ENCODE measurements around the gene CTSG. TPM values are rescaled to one million over a fixed set of nuclear protein-coding genes. Genes with fewer than 3 reads are reported as not detected.

The CTSG gene
- not detected for total RNA-seq (ENCODE audit: unreplicated experiment)
- long read RNA-seq = 0 reads

- Mint-ChIP-seq H3K4me1 (ENCODE audit: low read depth, unreplicated experiment) (no peaks in the 10 kb centered on the region), H3K9me3 (ENCODE audit: unreplicated experiment) (peaks cover 3% of the 10 kb centered on the region), H3K36me3 (ENCODE audit: unreplicated experiment) (no peaks in the 10 kb centered on the region), H3K27me3 (ENCODE audit: unreplicated experiment) (no peaks in the 10 kb centered on the region), H3K27ac (ENCODE audit: unreplicated experiment) (no peak within 1 kb of the TSS), H3K4me3 (ENCODE audit: unreplicated experiment) (no peak within 1 kb of the TSS)
- no peak for TF ChIP-seq CTCF (IDR thresholded peaks at IDR 0.05; ENCODE audit: partially characterized antibody, unreplicated experiment)
- DNase-seq = no peak
Observed at GRCh38 chr14:24576182-24576581, at the start of gene CTSG. Gene CTSG, minus strand, starts transcription at chr14:24576250. Its CDS starts 27 bp downstream, at chr14:24576223.

- H3K4me3 Mint-ChIP-seq (ENCODE audit: unreplicated experiment) = no peak overlapping the region
- TF ChIP-seq CTCF (IDR thresholded peaks at IDR 0.05; ENCODE audit: partially characterized antibody, unreplicated experiment) = no peak
Observed at GRCh38 chr14:24613747-24614146, 37.7 kb upstream of the CTSG start.

GRCh38 chr14:24613241-24613640 is 37.2 kb upstream of the CTSG start:
- no peaks in the 10 kb centered on the region for H3K36me3 Mint-ChIP-seq (ENCODE audit: unreplicated experiment)
- no peaks in the 10 kb centered on the region for H3K9me3 Mint-ChIP-seq (ENCODE audit: unreplicated experiment)
- no peak overlapping the region for H3K4me3 Mint-ChIP-seq (ENCODE audit: unreplicated experiment)
- H3K27ac Mint-ChIP-seq (ENCODE audit: unreplicated experiment) = no peak overlapping the region
- no peak for TF ChIP-seq CTCF (IDR thresholded peaks at IDR 0.05; ENCODE audit: partially characterized antibody, unreplicated experiment)
- H3K27me3 Mint-ChIP-seq (ENCODE audit: unreplicated experiment) = no peaks in the 10 kb centered on the region
- no peaks in the 10 kb centered on the region for H3K4me1 Mint-ChIP-seq (ENCODE audit: low read depth, unreplicated experiment)
- no peak for DNase-seq

More at GRCh38 chr14:24613747-24614146, 37.7 kb upstream of the CTSG start:
- no peak for DNase-seq
- Mint-ChIP-seq H3K4me1 (ENCODE audit: low read depth, unreplicated experiment) (no peaks in the 10 kb centered on the region), H3K36me3 (ENCODE audit: unreplicated experiment) (no peaks in the 10 kb centered on the region), H3K27ac (ENCODE audit: unreplicated experiment) (no peak overlapping the region), H3K9me3 (ENCODE audit: unreplicated experiment) (no peaks in the 10 kb centered on the region), H3K27me3 (ENCODE audit: unreplicated experiment) (no peaks in the 10 kb centered on the region)

- no peak overlapping the region for H3K4me3 Mint-ChIP-seq (ENCODE audit: unreplicated experiment)
- H3K4me1 Mint-ChIP-seq (ENCODE audit: low read depth, unreplicated experiment) = peaks cover 3% of the 10 kb centered on the region
- TF ChIP-seq CTCF (IDR thresholded peaks at IDR 0.05; ENCODE audit: partially characterized antibody, unreplicated experiment) = no peak
- no peaks in the 10 kb centered on the region for H3K9me3 Mint-ChIP-seq (ENCODE audit: unreplicated experiment)
- no peaks in the 10 kb centered on the region for H3K36me3 Mint-ChIP-seq (ENCODE audit: unreplicated experiment)
- H3K27ac Mint-ChIP-seq (ENCODE audit: unreplicated experiment) = no peak overlapping the region
- no peaks in the 10 kb centered on the region for H3K27me3 Mint-ChIP-seq (ENCODE audit: unreplicated experiment)
- DNase-seq = no peak
Observed at GRCh38 chr14:24612196-24612595, 36.1 kb upstream of the CTSG start.

GRCh38 chr14:24609655-24610344 is 33.8 kb upstream of the CTSG start, which contains the start of gene GZMH:
Gene GZMH, minus strand, starts transcription at chr14:24609685. Its CDS starts 72 bp downstream, at chr14:24609613.
- no peak for DNase-seq
- no peaks in the 10 kb centered on the region for H3K9me3 Mint-ChIP-seq (ENCODE audit: unreplicated experiment)
- H3K27me3 Mint-ChIP-seq (ENCODE audit: unreplicated experiment) = no peaks in the 10 kb centered on the region
- H3K4me3 Mint-ChIP-seq (ENCODE audit: unreplicated experiment) = no peak within 1 kb of the TSS
- H3K4me1 Mint-ChIP-seq (ENCODE audit: low read depth, unreplicated experiment) = peaks cover 3% of the 10 kb centered on the region
- no peak for TF ChIP-seq CTCF (IDR thresholded peaks at IDR 0.05; ENCODE audit: partially characterized antibody, unreplicated experiment)
- no peak within 1 kb of the TSS for H3K27ac Mint-ChIP-seq (ENCODE audit: unreplicated experiment)
- no peaks in the 10 kb centered on the region for H3K36me3 Mint-ChIP-seq (ENCODE audit: unreplicated experiment)

All from glutamatergic neuron (in vitro differentiated cells).